ENCODE data around the gene TICAM2. TPM values are rescaled to one million over a fixed set of nuclear protein-coding genes. Genes with fewer than 3 reads are reported as not detected.

The TICAM2 gene
- total and polyA plus RNA-seq, 2 of the 8 experiments (the other 6 are each of a cell fraction or from before 2014, with no cell fraction given) = 0.02 TPM; not detected in 1

DNA sequence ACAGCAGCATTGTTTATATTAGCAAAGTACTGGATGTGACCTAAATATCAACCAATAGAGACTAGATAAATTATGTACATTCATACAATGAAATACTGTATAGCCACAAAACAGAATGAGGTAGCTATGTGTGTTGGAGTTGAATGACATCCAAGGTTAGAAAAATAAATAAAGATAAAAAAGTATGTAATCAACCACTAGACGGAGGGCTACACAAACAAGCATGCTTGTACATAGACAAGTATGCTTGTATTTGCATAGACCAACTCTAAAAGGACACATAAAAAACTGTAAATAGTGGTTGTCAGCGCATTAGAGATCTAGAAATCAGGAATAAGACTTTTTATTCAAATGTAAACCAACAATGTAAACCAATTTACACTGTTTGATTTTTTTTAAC lies 60.7 kb downstream of the TICAM2 start (continued):
- TF ChIP-seq PHF8 (conservative IDR thresholded peaks at IDR 0.05; ENCODE audit: low read depth, low read length) (no peak), TCF12 (IDR thresholded peaks at IDR 0.05; ENCODE audit: low read depth, low read length) (no peak), BACH1 (IDR thresholded peaks at IDR 0.05; ENCODE audit: low read length) (no peak), TEAD4 (IDR thresholded peaks at IDR 0.05; ENCODE audit: low read depth, low read length) (no peak), RAD21 (IDR thresholded peaks at IDR 0.05 in 1 of 2, conservative IDR thresholded peaks at IDR 0.05 in 1 of 2; ENCODE audit: low read depth in 2 of 2, low read length in 2 of 2) (no peak), ZNF274 (IDR thresholded peaks at IDR 0.05; ENCODE audit: borderline replicate concordance, extremely low read depth, low read length) (no peak)
- TF ChIP-seq, protein P1, sequence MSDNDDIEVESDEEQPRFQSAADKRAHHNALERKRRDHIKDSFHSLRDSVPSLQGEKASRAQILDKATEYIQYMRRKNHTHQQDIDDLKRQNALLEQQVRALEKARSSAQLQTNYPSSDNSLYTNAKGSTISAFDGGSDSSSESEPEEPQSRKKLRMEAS (IDR thresholded peaks at IDR 0.05) = no peak

Measured in H1 (cell line).